SU-DHL-6 (cell line): Measurements from ENCODE around the gene MAP2K2.

Experiments used
- H2AFZ ChIP-seq: fragments of 200-600 bp; sonication (generic); 2 replicates; pipeline ENCODE4 v1.6.1; 2014; ENCODE audit warnings: low read depth, mild to moderate bottlenecking, moderate library complexity, mixed read lengths, antibody characterized with exemption, low read length; ENCODE audit not compliant: severe bottlenecking
- H3F3A ChIP-seq: fragments of 200-600 bp; shearing (Covaris generic); 2 replicates; pipeline ENCODE4 v1.6.0; 2016; ENCODE audit warnings: antibody characterized with exemption, mild to moderate bottlenecking; ENCODE audit not compliant: insufficient read depth
- H3K27ac ChIP-seq: fragments of 200-600 bp; sonication (generic); 2 replicates; pipeline ENCODE4 v1.5.1; 2016; ENCODE audit warnings: low read depth, mild to moderate bottlenecking, low read length, moderate library complexity, mixed read lengths
- H3K27me3 ChIP-seq: fragments of 200-600 bp; sonication (generic), shearing (Covaris generic); 2 replicates; pipeline ENCODE4 v1.6.0; 2014; ENCODE audit warnings: mild to moderate bottlenecking, low read length
- H3K36me3 ChIP-seq: fragments of 200-600 bp; sonication (generic); 2 replicates; pipeline ENCODE4 v1.6.1; 2014; ENCODE audit warnings: mild to moderate bottlenecking, low read length, mixed read lengths
- H3K4me2 ChIP-seq: fragments of 300-600, 200-600 bp; shearing (Covaris generic), sonication (generic); 2 replicates; pipeline ENCODE4 v1.6.0; 2014; ENCODE audit warnings: low read length, low read depth, mild to moderate bottlenecking; ENCODE audit not compliant: poor library complexity, severe bottlenecking
- H3K4me3 ChIP-seq: fragments of 200-600 bp; sonication (generic); 2 replicates; pipeline ENCODE4 v1.5.1; 2014; ENCODE audit warnings: antibody characterized with exemption, low read length, mild to moderate bottlenecking, mixed read lengths; ENCODE audit not compliant: insufficient read depth, poor library complexity, severe bottlenecking
- H3K79me2 ChIP-seq: fragments of 200-600 bp; sonication (generic); 2 replicates; pipeline ENCODE4 v1.6.1; 2014; ENCODE audit warnings: mild to moderate bottlenecking, low read length, moderate library complexity; ENCODE audit not compliant: insufficient read depth
- H3K9ac ChIP-seq: fragments of 200-600 bp; sonication (generic); 2 replicates; pipeline ENCODE4 v1.7.0; 2014; ENCODE audit warnings: mild to moderate bottlenecking, low read length
- H3K9me2 ChIP-seq: fragments of 200-600 bp; sonication (generic); replicated peaks from 2 replicates; pipeline ENCODE4 v1.6.1; 2014; ENCODE audit warnings: low read length; ENCODE audit not compliant: insufficient read depth
- H3K9me3 ChIP-seq: fragments of 200-600 bp; sonication (generic); 2 replicates; pipeline ENCODE4 v1.6.1; 2014; ENCODE audit warnings: low read length, mixed read lengths; ENCODE audit not compliant: insufficient read depth
- H4K20me1 ChIP-seq: fragments of 200-600 bp; sonication (generic); 2 replicates; pipeline ENCODE4 v1.6.1; 2014; ENCODE audit warnings: low read depth, mild to moderate bottlenecking, antibody characterized with exemption, low read length, moderate library complexity, mixed read lengths
- EZH2phosphoT487 ChIP-seq: fragments of 200-600 bp; sonication (generic), shearing (Covaris generic); conservative IDR thresholded peaks from 2 replicates; pipeline ENCODE4 v1.6.1; 2018; ENCODE audit warnings: mild to moderate bottlenecking, antibody characterized with exemption, low read length, moderate library complexity, mixed read lengths
- TF ChIP-seq, protein P1 (sequence below): fragments of 200-600 bp; sonication (generic); IDR thresholded peaks from one replicate; pipeline ENCODE4 v1.5.1; 2017; ENCODE audit warnings: antibody characterized with exemption, mild to moderate bottlenecking, low read length, moderate library complexity; ENCODE audit not compliant: insufficient read depth, poor library complexity, severe bottlenecking

MAP2K2 gene

DNA sequence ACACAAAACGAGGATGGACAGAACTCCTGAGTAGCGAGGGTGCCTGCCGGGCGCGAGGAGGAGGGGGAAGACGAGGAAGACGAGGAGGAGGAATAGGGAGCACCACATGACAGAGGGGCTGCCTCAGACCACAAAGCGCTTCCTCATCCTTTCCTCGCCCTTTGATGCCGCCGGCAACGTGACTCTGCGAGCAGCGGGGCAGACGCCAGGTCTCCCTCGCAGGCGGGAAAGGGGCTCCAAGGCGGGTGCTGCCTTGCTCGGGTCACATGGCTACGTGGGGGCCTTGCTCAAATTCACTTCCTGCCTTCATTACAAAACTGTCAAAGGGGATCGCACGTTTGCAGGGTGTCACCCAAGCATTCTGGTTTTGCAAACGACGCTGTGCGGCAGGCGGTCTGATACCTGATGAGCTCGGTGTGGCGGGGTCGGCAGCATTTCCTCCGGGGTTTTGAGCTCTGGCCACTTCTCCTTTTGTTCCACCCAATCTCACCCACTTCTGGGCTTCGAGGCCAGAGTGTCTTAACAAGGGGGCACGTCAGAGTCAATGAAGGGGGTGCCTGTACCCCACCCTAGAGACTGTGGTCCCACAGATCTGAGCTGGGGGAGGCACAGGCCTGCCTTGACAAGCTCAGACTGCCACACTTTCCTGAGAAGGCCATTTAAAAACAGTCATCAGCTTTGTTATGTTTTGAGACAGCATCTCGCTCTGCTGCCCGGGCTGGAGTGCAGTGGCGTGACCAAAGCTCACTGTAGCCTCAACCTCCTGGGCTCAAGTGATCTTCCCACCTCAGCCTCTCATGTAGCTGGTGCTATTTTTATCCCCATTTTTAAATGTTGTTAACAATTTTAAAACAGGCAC, 14.9 kb downstream of the MAP2K2 start:
- H3K9me2 ChIP-seq = no peaks in the 10 kb centered on the region
- no peak overlapping the region for H2AFZ ChIP-seq
- TF ChIP-seq, protein P1, sequence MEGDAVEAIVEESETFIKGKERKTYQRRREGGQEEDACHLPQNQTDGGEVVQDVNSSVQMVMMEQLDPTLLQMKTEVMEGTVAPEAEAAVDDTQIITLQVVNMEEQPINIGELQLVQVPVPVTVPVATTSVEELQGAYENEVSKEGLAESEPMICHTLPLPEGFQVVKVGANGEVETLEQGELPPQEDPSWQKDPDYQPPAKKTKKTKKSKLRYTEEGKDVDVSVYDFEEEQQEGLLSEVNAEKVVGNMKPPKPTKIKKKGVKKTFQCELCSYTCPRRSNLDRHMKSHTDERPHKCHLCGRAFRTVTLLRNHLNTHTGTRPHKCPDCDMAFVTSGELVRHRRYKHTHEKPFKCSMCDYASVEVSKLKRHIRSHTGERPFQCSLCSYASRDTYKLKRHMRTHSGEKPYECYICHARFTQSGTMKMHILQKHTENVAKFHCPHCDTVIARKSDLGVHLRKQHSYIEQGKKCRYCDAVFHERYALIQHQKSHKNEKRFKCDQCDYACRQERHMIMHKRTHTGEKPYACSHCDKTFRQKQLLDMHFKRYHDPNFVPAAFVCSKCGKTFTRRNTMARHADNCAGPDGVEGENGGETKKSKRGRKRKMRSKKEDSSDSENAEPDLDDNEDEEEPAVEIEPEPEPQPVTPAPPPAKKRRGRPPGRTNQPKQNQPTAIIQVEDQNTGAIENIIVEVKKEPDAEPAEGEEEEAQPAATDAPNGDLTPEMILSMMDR = no peak
- no peak for TF ChIP-seq EZH2phosphoT487
- no peaks in the 10 kb centered on the region for H3F3A ChIP-seq
- no peaks in the 10 kb centered on the region for H3K79me2 ChIP-seq
- no peaks in the 10 kb centered on the region for H4K20me1 ChIP-seq
- H3K9ac ChIP-seq = peak overlapping the region; percentile 22; the same call in 1 of the 2 replicates
- no peaks in the 10 kb centered on the region for H3K9me3 ChIP-seq
- H3K27ac ChIP-seq = peak overlapping the region; percentile 59
- no peaks in the 10 kb centered on the region for H3K27me3 ChIP-seq
- H3K36me3 ChIP-seq = no peaks in the 10 kb centered on the region
- H3K4me3 ChIP-seq = no peak overlapping the region
- H3K4me2 ChIP-seq = peak overlapping the region; percentile 0

- Histone ChIP-seq H3K9me2 (no peaks in the 10 kb centered on the region), H3F3A (no peaks in the 10 kb centered on the region), H3K79me2 (no peaks in the 10 kb centered on the region), H3K27me3 (no peaks in the 10 kb centered on the region), H3K4me2 (no peak overlapping the region), H3K9ac (no peak overlapping the region), H2AFZ (no peak overlapping the region), H3K27ac (no peak overlapping the region), H3K9me3 (no peaks in the 10 kb centered on the region), H4K20me1 (no peaks in the 10 kb centered on the region), H3K36me3 (no peaks in the 10 kb centered on the region), H3K4me3 (no peak overlapping the region)
- TF ChIP-seq, protein P1 = no peak
- no peak for TF ChIP-seq EZH2phosphoT487
These were observed 20.9 kb downstream of the MAP2K2 start for GRCh38 chr19:4103080-4103433.

- no peaks in the 10 kb centered on the region for H3K79me2 ChIP-seq
- H2AFZ ChIP-seq = no peak overlapping the region
- no peaks in the 10 kb centered on the region for H3K36me3 ChIP-seq
- no peaks in the 10 kb centered on the region for H4K20me1 ChIP-seq
- no peak overlapping the region for H3K4me2 ChIP-seq
- H3K9me3 ChIP-seq = no peaks in the 10 kb centered on the region
- no peaks in the 10 kb centered on the region for H3K27me3 ChIP-seq
- H3F3A ChIP-seq = no peaks in the 10 kb centered on the region
- no peak overlapping the region for H3K9ac ChIP-seq
- TF ChIP-seq EZH2phosphoT487 = no peak
- TF ChIP-seq, protein P1 = no peak
- no peak overlapping the region for H3K4me3 ChIP-seq
- H3K27ac ChIP-seq = no peak overlapping the region
- no peaks in the 10 kb centered on the region for H3K9me2 ChIP-seq
These were observed 21.4 kb downstream of the MAP2K2 start for GRCh38 chr19:4102339-4103079.
